GM15510 (cell line): ENCODE results near the gene ITGBL1.

Experiments used
- POLR2A ChIP-seq: IDR thresholded peaks from 3 replicates; pipeline ENCODE4 v1.6.1; 2011; ENCODE audit warnings: borderline replicate concordance; ENCODE audit not compliant: insufficient read length; ENCODE audit errors: extremely low read depth

The ITGBL1 gene

GRCh38 chr13:101648766-101649487 is 196.5 kb downstream of the ITGBL1 start:
- TF ChIP-seq POLR2A, result no peak

DNA sequence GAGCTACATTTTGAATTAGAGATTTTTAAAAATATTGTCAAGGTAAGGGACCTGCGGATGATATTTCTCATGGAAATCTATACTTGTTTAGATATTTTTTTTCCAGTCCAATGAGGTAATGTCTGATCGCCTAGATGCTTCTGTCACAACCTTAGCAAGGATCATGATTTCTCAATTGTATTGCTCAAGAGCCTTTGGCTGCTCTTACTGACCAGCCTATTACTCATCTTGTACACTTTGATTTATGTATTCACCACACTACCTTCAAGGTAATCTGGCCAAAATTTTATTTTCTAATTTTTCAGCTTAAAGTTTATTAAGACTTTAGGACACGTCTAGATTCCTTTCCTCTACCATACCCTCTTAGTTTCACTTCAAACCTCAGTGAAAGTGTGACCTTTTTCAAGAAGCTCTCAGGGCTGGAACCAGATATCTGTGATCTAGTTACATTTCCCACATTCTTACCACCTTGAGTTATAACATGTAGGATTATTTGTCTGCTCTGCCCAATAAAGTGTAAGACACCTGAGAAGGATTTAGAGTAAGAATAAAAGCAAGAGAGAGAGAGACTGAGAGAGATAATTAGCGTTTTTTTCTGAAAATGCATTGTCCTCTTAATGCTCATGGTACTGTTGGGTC is 197.1 kb downstream of the ITGBL1 start:
- TF ChIP-seq POLR2A, result no peak

DNA sequence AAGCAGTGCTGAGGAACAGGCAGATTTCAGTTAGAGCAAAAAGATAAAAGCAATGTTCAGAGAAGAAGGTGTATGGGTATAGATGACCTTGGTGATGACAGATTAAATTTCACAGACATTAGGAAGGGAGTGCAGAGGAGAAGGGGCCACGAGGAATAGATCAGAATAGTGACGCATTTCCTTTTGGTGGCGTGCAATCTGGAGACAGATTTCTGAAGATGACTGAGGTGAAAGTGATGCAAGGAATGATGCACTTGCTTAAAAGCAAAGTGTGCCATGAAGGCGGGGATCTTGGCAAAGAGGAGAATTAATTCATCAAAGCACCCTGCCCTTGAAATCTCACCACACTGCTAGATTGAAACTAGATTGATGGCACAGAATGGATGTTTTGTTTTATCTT is 202.4 kb downstream of the ITGBL1 start:
- TF ChIP-seq POLR2A, result no peak

DNA sequence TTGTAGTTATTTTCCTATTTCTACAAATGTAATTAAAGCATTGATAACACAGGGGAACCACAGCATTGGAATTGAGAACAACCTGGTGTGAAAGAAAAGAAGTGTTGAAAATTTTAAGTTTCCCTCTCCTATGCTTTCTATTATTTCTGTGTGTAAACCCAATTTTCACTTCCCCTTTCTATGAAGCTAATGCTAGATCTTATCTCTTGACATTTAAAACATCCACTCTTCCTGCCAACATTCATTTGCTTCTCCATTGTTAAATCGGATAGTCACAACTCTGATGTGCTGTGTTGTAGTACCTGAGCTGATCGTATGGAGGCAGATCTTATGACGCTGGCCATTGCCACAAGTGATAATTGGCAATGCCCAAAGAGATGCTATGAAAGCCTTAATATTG is 203.0 kb downstream of the ITGBL1 start:
- TF ChIP-seq POLR2A, result no peak

DNA sequence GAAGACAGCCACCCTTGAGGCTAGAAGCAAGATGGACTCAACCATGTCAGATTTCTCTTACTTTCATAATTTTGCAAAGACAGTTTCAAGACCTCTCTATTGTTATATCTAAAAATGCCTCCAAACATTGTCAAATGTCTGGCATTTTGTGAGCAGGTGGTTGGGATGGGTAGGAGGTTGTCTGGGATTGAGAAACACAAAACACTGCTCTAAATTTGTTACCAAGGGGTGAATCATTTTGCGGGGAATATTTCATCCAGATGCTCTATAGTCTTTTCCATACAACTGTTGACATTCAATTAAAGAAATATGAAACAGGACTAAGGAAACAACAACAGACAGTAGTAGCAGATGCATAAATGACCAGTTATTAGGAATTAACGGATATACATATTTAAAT is 208.2 kb downstream of the ITGBL1 start:
- no peak for TF ChIP-seq POLR2A

DNA sequence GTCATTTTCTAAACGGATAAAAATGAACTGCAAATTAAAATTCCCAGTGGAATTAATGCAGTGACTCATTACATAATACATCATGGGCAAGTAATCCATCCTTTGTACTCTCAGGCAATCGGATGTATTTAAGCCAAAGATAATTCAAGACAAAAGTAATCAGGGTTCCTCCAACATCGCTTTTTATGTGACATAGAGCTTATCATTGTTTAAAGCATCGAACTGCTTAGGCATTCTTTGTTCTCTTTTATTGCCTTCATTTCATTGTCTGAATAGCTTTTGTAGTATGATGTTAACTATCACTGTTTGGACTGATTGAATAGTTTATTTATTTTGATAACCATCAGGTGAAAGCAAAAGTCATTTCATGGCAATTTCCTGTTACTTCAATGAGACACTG is 209.4 kb downstream of the ITGBL1 start:
- no peak for TF ChIP-seq POLR2A

GRCh38 chr13:101673360-101674105 is 221.1 kb downstream of the ITGBL1 start:
- no peak for TF ChIP-seq POLR2A

- no peak for TF ChIP-seq POLR2A
Observed at GRCh38 chr13:101681834-101682233, 229.4 kb downstream of the ITGBL1 start.

GRCh38 chr13:101686003-101686402 is 233.5 kb downstream of the ITGBL1 start:
- no peak for TF ChIP-seq POLR2A

DNA sequence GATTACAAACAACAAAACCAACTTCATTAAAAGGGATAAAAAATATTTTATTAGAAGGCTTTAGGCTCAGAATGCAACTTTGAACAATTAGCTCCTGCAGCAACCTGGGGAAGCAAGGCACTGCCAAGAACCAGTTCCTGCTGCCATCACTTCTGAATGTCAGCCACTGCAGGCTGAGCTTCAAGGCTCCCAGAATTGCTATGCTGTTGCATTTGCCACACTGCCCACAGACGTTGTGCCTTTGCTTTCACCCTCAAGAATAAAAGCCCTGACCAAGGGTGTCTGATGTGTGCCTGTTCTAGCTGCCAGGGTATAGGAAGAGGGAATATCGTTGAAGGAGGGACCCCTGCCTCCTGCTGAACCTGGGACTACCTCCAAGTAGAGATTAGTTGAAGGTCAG is 238.4 kb downstream of the ITGBL1 start:
- no peak for TF ChIP-seq POLR2A

GRCh38 chr13:101691341-101691860 is 238.9 kb downstream of the ITGBL1 start:
- no peak for TF ChIP-seq POLR2A

DNA sequence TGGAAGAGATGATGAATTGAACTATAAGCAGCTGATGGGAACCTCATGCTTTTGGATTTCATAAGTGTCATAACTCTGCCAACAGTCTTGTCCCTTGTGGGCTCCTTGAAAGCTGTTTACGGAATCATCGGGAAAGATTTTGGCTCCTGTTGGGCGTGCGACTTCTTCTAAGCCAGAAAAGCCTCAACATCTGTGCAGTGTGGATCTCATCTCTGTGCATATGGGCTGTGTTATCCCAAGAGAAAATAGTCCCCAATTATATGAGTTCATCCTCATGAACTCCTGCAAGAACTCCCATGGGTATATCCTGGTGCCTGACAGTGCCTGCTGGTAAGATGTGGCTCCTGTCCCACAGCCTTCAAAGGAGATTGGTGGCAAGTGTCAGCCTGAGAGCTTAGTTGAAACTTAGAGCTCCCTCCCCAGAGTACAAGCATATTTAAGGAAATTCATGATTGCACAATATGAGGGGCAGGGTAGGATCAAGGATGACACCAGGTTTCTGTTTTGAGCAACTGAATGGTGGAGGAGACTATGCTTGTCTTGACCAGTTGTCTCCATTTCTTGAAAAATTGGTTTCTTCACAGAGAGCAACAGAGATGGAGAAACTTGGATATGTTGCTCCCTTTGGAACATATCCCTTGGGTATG is 243.5 kb downstream of the ITGBL1 start:
- TF ChIP-seq POLR2A, result no peak

GRCh38 chr13:101697745-101698144 is 245.3 kb downstream of the ITGBL1 start:
- no peak for TF ChIP-seq POLR2A

GRCh38 chr13:101698400-101698799 is 245.9 kb downstream of the ITGBL1 start:
- TF ChIP-seq POLR2A, result no peak

DNA sequence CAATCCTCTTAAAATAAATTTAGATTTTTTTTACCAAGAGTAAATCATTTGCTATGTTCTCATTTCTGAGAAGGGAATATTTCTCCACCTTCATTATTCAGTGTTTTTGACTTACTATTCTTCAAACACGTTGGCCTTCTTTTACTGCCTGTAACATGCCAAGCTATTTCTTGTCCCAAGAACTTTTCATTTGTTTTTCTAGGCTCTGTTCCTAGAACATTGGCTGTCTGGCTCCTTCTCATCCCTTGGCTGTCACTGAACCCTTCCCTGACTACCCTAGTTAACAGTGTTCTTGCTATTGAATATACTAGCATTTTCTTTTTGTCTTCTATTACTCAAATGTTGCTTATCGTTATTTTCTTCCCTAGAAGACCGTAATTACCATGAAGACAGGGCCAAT is 248.1 kb downstream of the ITGBL1 start:
- no peak for TF ChIP-seq POLR2A
